Ammon's horn (tissue), 1 donor: ENCODE measurements around the gene PCCA.

Experiments used
- DNase-seq: peaks from one replicate; pipeline ENCODE4 v3.0.0-alpha.2; 2016; ENCODE audit warnings: low spot score

The PCCA gene

GRCh38 chr13:100432611-100433010, 343.7 kb downstream of the PCCA start:
- no peak for DNase-seq

GRCh38 chr13:100433475-100433874, 344.6 kb downstream of the PCCA start:
- no peak for DNase-seq

GRCh38 chr13:100434010-100434763, 345.3 kb downstream of the PCCA start:
- no peak for DNase-seq

- DNase-seq: no peak
Observed at GRCh38 chr13:100436099-100436498, 347.2 kb downstream of the PCCA start.

- DNase-seq: no peak
Observed at GRCh38 chr13:100438059-100438788, 349.3 kb downstream of the PCCA start.

- no peak for DNase-seq
Observed at GRCh38 chr13:100439247-100439970, 350.5 kb downstream of the PCCA start.

- no peak for DNase-seq
Observed at GRCh38 chr13:100440751-100441425, 352.0 kb downstream of the PCCA start.

GRCh38 chr13:100442095-100442832, 353.4 kb downstream of the PCCA start:
- no peak for DNase-seq

GRCh38 chr13:100443278-100443997, 354.5 kb downstream of the PCCA start:
- DNase-seq: no peak

GRCh38 chr13:100443998-100444328, 355.1 kb downstream of the PCCA start:
- no peak for DNase-seq

- DNase-seq: no peak
Observed at GRCh38 chr13:100447831-100448230, 358.9 kb downstream of the PCCA start.

- DNase-seq: no peak
Observed at GRCh38 chr13:100451923-100452322, 363.0 kb downstream of the PCCA start.

- DNase-seq: no peak
Observed at GRCh38 chr13:100454876-100455275, 366.0 kb downstream of the PCCA start.

- DNase-seq: no peak
Observed at GRCh38 chr13:100458673-100459072, 369.8 kb downstream of the PCCA start.

- DNase-seq: no peak
Observed at GRCh38 chr13:100459747-100460146, 370.9 kb downstream of the PCCA start.

GRCh38 chr13:100460266-100460665, 371.4 kb downstream of the PCCA start:
- DNase-seq: no peak

- DNase-seq: no peak
Observed at GRCh38 chr13:100460791-100461190, 371.9 kb downstream of the PCCA start.

- DNase-seq: no peak
Observed at GRCh38 chr13:100461309-100462030, 372.6 kb downstream of the PCCA start.

GRCh38 chr13:100464006-100464405, 375.1 kb downstream of the PCCA start:
- DNase-seq: no peak

GRCh38 chr13:100465558-100465957, 376.7 kb downstream of the PCCA start:
- DNase-seq: no peak
